ENCODE results near the gene OR56A5.

DNA sequence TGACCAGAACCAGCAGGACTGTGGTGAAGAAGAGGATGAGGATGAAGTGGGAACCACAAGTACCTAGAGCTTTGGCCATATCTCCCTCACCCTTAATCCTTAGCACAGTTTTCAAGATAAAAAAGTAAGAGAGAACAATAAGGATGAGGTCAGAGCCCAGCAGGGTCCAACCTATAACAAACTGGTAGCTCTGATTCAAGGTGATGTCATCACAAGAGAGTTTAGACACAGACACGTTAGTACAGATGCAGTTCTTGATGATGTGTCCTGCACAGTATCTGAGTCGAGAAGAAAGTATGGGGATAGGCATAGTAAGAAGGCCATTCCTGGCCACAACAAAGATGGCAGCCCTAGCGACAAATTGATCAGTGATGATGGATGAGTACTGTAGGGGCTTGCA, 586 bp downstream of the OR56A5 start:
- TF ChIP-seq, protein P1, sequence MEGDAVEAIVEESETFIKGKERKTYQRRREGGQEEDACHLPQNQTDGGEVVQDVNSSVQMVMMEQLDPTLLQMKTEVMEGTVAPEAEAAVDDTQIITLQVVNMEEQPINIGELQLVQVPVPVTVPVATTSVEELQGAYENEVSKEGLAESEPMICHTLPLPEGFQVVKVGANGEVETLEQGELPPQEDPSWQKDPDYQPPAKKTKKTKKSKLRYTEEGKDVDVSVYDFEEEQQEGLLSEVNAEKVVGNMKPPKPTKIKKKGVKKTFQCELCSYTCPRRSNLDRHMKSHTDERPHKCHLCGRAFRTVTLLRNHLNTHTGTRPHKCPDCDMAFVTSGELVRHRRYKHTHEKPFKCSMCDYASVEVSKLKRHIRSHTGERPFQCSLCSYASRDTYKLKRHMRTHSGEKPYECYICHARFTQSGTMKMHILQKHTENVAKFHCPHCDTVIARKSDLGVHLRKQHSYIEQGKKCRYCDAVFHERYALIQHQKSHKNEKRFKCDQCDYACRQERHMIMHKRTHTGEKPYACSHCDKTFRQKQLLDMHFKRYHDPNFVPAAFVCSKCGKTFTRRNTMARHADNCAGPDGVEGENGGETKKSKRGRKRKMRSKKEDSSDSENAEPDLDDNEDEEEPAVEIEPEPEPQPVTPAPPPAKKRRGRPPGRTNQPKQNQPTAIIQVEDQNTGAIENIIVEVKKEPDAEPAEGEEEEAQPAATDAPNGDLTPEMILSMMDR (IDR thresholded peaks at IDR 0.05) = no peak
- no peak for TF ChIP-seq POLR2A (IDR thresholded peaks at IDR 0.05)
